T-helper 17 cell (primary cell): Measurements from ENCODE around the gene CCER1. TPM values are rescaled to one million over a fixed set of nuclear protein-coding genes. Genes with fewer than 3 reads are reported as not detected.

Experiments
- ATAC-seq: fragments of 150-1000 bp; cut with Tn5 transposase; 2 replicates; pipeline ENCODE4 v1.10.0; 2021; ENCODE audit warnings: mild to moderate bottlenecking, moderate library complexity
- DNase-seq, 3 donors: peaks; one replicate each; pipeline versions ENCODE4 v3.0.0 to v3.0.0-alpha.2; 2020 to 2021
- H3K9me3 ChIP-seq: one replicate; pipeline ENCODE4 v1.7.0; 2013; ENCODE audit warnings: low read length, mild to moderate bottlenecking; ENCODE audit not compliant: control insufficient read depth, poor library complexity, severe bottlenecking
- H3K27ac Mint-ChIP-seq: one replicate; pipeline ENCODE4 v1.8.0; 2022; ENCODE audit warnings: mild to moderate bottlenecking, moderate library complexity, mixed read lengths
- H3K27me3 Mint-ChIP-seq: one replicate; pipeline ENCODE4 v1.8.0; 2022; ENCODE audit warnings: mixed read lengths
- H3K36me3 Mint-ChIP-seq: one replicate; pipeline ENCODE4 v1.8.0; 2022; ENCODE audit warnings: low read depth, mixed read lengths
- H3K4me1 Mint-ChIP-seq: one replicate; pipeline ENCODE4 v1.8.0; 2022; ENCODE audit warnings: mild to moderate bottlenecking, mixed read lengths
- H3K4me3 Mint-ChIP-seq: one replicate; pipeline ENCODE4 v1.8.0; 2022; ENCODE audit warnings: mild to moderate bottlenecking, moderate library complexity, mixed read lengths
- total RNA-seq, 4 donors: library from RNA in 2 of 4; stranded (reverse) in 2 of 4; gene quantifications; one replicate each; pipeline ENCODE4 v1.2.3 and lab custom pipeline; 2022 to 2026

CCER1 gene
- total RNA-seq, 2 donors from 2014 or later, result not detected

- Mint-ChIP-seq H3K4me3 (no peak overlapping the region), H3K36me3 (peaks cover 3% of the 10 kb centered on the region), H3K27me3 (peaks cover 16% of the 10 kb centered on the region), H3K27ac (no peak overlapping the region), H3K4me1 (peaks cover 2% of the 10 kb centered on the region)
- H3K9me3 ChIP-seq, result no peaks in the 10 kb centered on the region
- DNase-seq, result no peak
- ATAC-seq, result no peak
These were observed 25.0 kb upstream of the CCER1 start for GRCh38 chr12:90979951-90980350.

- H3K9me3 ChIP-seq, result no peaks in the 10 kb centered on the region
- DNase-seq (no peak), ATAC-seq (no peak)
- Mint-ChIP-seq H3K4me1 (no peaks in the 10 kb centered on the region), H3K27ac (no peak overlapping the region), H3K36me3 (peaks cover 1% of the 10 kb centered on the region), H3K27me3 (peaks cover 18% of the 10 kb centered on the region), H3K4me3 (no peak overlapping the region)
These were observed 24.0 kb upstream of the CCER1 start for GRCh38 chr12:90979019-90979418.

- Mint-ChIP-seq H3K27ac (no peak overlapping the region), H3K4me3 (no peak overlapping the region), H3K36me3 (no peaks in the 10 kb centered on the region), H3K4me1 (no peaks in the 10 kb centered on the region), H3K27me3 (peaks cover 16% of the 10 kb centered on the region)
- H3K9me3 ChIP-seq, result no peaks in the 10 kb centered on the region
- ATAC-seq (no peak), DNase-seq (no peak)
These were observed 23.3 kb upstream of the CCER1 start for GRCh38 chr12:90978117-90978770.

DNA sequence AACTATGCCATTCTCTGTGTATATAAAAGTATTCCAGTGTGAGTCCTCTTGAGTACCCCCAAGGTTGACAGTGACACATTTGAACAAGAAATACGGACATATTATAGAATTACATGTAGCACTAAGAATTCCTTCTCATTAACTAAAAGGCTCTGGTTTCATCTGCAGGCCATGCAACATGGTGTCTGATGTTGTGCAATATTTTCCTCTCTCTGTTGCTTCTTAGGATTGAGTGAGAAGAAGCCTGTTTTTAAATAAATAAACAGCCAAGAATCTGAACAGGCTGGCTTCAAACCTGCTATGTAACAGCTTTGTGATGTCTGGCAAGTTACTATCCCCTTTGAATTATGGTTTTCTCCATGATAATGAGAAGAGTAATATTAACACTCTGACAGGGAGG is 22.2 kb upstream of the CCER1 start:
- Mint-ChIP-seq H3K36me3 (no peaks in the 10 kb centered on the region), H3K27ac (no peak overlapping the region), H3K4me3 (no peak overlapping the region), H3K4me1 (no peaks in the 10 kb centered on the region), H3K27me3 (peaks cover 16% of the 10 kb centered on the region)
- DNase-seq, result no peak
- H3K9me3 ChIP-seq, result no peaks in the 10 kb centered on the region
- ATAC-seq, result no peak

GRCh38 chr12:90974286-90974685 is 19.3 kb upstream of the CCER1 start:
- no peak for ATAC-seq
- Mint-ChIP-seq H3K36me3 (no peaks in the 10 kb centered on the region), H3K27me3 (peaks cover 12% of the 10 kb centered on the region), H3K27ac (no peak overlapping the region), H3K4me1 (no peaks in the 10 kb centered on the region), H3K4me3 (no peak overlapping the region)
- H3K9me3 ChIP-seq, result no peaks in the 10 kb centered on the region
- no peak for DNase-seq

DNA sequence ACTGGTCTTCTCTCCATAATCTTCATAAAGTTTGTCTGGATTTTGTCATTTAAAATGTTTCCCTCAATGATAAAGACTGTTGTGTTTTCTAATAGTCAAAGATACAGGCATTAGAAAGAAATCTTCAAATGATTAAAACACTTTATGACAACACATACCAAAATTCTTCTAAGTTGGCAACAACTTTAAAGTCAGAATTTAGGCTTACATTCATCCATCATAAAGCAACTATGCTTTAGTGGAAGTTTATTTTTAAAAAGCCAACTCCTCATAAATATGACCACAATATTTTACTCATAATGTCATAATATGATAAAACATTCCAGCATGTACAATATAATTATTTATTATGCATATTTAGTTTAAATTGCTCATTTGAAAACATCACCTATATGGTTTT is 17.2 kb upstream of the CCER1 start:
- H3K4me1 Mint-ChIP-seq, result no peaks in the 10 kb centered on the region
- H3K27ac Mint-ChIP-seq, result no peak overlapping the region

DNA sequence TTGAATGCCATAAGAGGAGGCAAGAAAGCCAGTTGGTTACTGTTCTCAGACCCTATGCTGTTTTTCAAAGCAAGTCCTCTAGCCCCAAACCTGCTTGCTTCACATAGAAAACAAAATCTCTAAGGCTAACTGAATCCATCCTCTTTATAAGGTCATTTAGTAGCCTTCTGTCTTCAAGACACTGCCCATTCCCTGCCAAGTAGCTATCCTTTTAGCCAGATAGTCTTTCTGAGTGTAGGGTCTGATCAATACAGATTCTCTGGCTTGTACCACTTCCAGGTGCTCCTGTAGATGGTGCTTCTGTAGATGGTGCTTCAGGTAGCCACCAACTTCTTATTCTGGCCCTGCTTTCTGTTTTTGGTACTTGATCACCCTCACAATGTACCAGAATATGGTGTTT is 15.9 kb upstream of the CCER1 start:
- DNase-seq (no peak), ATAC-seq (no peak)
- Mint-ChIP-seq H3K27ac (no peak overlapping the region), H3K27me3 (peaks cover 12% of the 10 kb centered on the region), H3K4me1 (no peaks in the 10 kb centered on the region), H3K4me3 (no peak overlapping the region), H3K36me3 (no peaks in the 10 kb centered on the region)
- no peaks in the 10 kb centered on the region for H3K9me3 ChIP-seq

More for the DNA sequence above, 17.2 kb upstream of the CCER1 start:
- Mint-ChIP-seq H3K36me3 (no peaks in the 10 kb centered on the region), H3K27me3 (peaks cover 12% of the 10 kb centered on the region), H3K4me3 (no peak overlapping the region)
- no peak for ATAC-seq
- H3K9me3 ChIP-seq, result no peaks in the 10 kb centered on the region
- no peak for DNase-seq

- Mint-ChIP-seq H3K27me3 (peaks cover 12% of the 10 kb centered on the region), H3K36me3 (no peaks in the 10 kb centered on the region), H3K27ac (no peak overlapping the region), H3K4me3 (no peak overlapping the region), H3K4me1 (no peaks in the 10 kb centered on the region)
- DNase-seq (no peak), ATAC-seq (no peak)
- no peaks in the 10 kb centered on the region for H3K9me3 ChIP-seq
These were observed 15.5 kb upstream of the CCER1 start for GRCh38 chr12:90970471-90970870.

- H3K27ac Mint-ChIP-seq, result no peak overlapping the region
- peaks cover 12% of the 10 kb centered on the region for H3K27me3 Mint-ChIP-seq
- H3K9me3 ChIP-seq, result no peaks in the 10 kb centered on the region
- ATAC-seq (no peak), DNase-seq (no peak)
- H3K4me1 Mint-ChIP-seq, result no peaks in the 10 kb centered on the region
- H3K36me3 Mint-ChIP-seq, result no peaks in the 10 kb centered on the region
- H3K4me3 Mint-ChIP-seq, result no peak overlapping the region
These were observed 14.9 kb upstream of the CCER1 start for GRCh38 chr12:90969851-90970250.

- Mint-ChIP-seq H3K4me3 (no peak overlapping the region), H3K27ac (no peak overlapping the region), H3K36me3 (no peaks in the 10 kb centered on the region), H3K27me3 (peaks cover 9% of the 10 kb centered on the region), H3K4me1 (peaks cover 2% of the 10 kb centered on the region)
- no peaks in the 10 kb centered on the region for H3K9me3 ChIP-seq
- DNase-seq (no peak), ATAC-seq (no peak)
These were observed 14.4 kb upstream of the CCER1 start for GRCh38 chr12:90969346-90969745.

GRCh38 chr12:90965204-90965603 is 10.2 kb upstream of the CCER1 start:
- no peaks in the 10 kb centered on the region for H3K9me3 ChIP-seq
- Mint-ChIP-seq H3K27me3 (peaks cover 5% of the 10 kb centered on the region), H3K36me3 (no peaks in the 10 kb centered on the region), H3K4me1 (peaks cover 2% of the 10 kb centered on the region), H3K4me3 (no peak overlapping the region), H3K27ac (no peak overlapping the region)
- DNase-seq (no peak), ATAC-seq (no peak)

DNA sequence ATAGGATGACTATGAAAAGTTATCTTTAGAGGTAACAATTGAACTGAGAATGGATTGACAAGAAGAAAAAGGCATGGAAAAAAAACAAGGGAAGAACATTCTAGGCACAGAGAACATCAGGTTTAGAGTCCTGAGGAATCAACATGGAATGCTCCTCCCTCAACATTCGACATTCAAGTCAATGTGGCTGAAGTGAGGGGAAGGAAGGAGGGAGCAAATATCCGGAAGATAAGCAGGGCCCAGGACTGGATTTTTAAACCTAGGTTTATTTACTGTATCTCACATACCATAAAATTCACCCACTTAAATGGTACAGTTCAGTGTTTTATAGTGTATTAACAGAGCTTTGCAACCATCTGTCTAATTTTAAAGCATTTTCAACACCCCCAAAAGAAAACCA is 9.6 kb upstream of the CCER1 start:
- H3K36me3 Mint-ChIP-seq, result no peaks in the 10 kb centered on the region
- peaks cover 4% of the 10 kb centered on the region for H3K4me1 Mint-ChIP-seq
- peaks cover 5% of the 10 kb centered on the region for H3K27me3 Mint-ChIP-seq
- DNase-seq (no peak), ATAC-seq (no peak)
- H3K4me3 Mint-ChIP-seq, result no peak overlapping the region
- H3K27ac Mint-ChIP-seq, result no peak overlapping the region
- H3K9me3 ChIP-seq, result no peaks in the 10 kb centered on the region

- ATAC-seq, result no peak
- H3K27ac Mint-ChIP-seq, result no peak overlapping the region
These were observed 9.0 kb upstream of the CCER1 start for GRCh38 chr12:90963946-90964345.

GRCh38 chr12:90961154-90961553 is 6.2 kb upstream of the CCER1 start:
- no peak overlapping the region for H3K27ac Mint-ChIP-seq
- H3K27me3 Mint-ChIP-seq, result peaks cover 9% of the 10 kb centered on the region
- H3K4me3 Mint-ChIP-seq, result no peak overlapping the region
- H3K36me3 Mint-ChIP-seq, result no peaks in the 10 kb centered on the region
- no peak for DNase-seq
- H3K4me1 Mint-ChIP-seq, result peaks cover 5% of the 10 kb centered on the region
- H3K9me3 ChIP-seq, result no peaks in the 10 kb centered on the region
- ATAC-seq, result no peak

More at GRCh38 chr12:90963946-90964345, 9.0 kb upstream of the CCER1 start:
- DNase-seq, result no peak
- H3K27me3 Mint-ChIP-seq, result peaks cover 5% of the 10 kb centered on the region
- peaks cover 5% of the 10 kb centered on the region for H3K4me1 Mint-ChIP-seq
- no peaks in the 10 kb centered on the region for H3K36me3 Mint-ChIP-seq
- H3K4me3 Mint-ChIP-seq, result no peak overlapping the region
- H3K9me3 ChIP-seq, result no peaks in the 10 kb centered on the region
